Esophagus squamous epithelium (tissue), 4 donors: ENCODE data around the gene LIMCH1.

Source experiments
- CTCF ChIP-seq, 6 experiments: fragments of 450-650 bp in 4 of 6; fragments of 200-600 bp in 2 of 6; sonication (generic) in 2 of 6; IDR thresholded peaks; one replicate each; pipeline ENCODE4 v1.5.1; 2016 to 2019; ENCODE audit warnings: antibody characterized with exemption in 6 of 6, mild to moderate bottlenecking in 4 of 6, moderate library complexity in 4 of 6
- POLR2A ChIP-seq, 4 donors: fragments of 450-650 bp; IDR thresholded peaks; one replicate each; pipeline ENCODE4 v1.6.1; 2017; ENCODE audit warnings: antibody characterized with exemption in 4 of 4, mild to moderate bottlenecking in 4 of 4, moderate library complexity in 3 of 4

- no peak for TF ChIP-seq CTCF (IDR thresholded peaks at IDR 0.05)
- no peak for TF ChIP-seq POLR2A (IDR thresholded peaks at IDR 0.05)
Observed at GRCh38 chr4:41687971-41688370, 150.0 kb downstream of the LIMCH1 start.
